HepG2 (cell line): Measurements from ENCODE around the gene FGGY. TPM values are rescaled to one million over a fixed set of nuclear protein-coding genes. Genes with fewer than 3 reads are reported as not detected.

Experiments used
- ATAC-seq: fragments of 200-7000 bp; cut with Tn5 transposase; 3 replicates; pipeline ENCODE4 v1.9.1; 2020; ENCODE audit warnings: mild to moderate bottlenecking, moderate library complexity
- BruUV-seq: library from RNA; stranded (reverse); fragments of 400-500 nt; replicated peaks from 2 replicates; lab custom pipeline; 2021; lab: Mats Ljungman, UMichigan
- CTCF ChIA-PET: fragments of 300-600 bp; formaldehyde crosslinking; extraction: SDS; loops from one replicate; lab custom pipeline; 2021; ENCODE audit warnings: low total read pairs, inconsistent platforms, low intra/inter-chr PET ratio; lab: Yijun Ruan, JAX
- POLR2A ChIA-PET: fragments of 350-600 bp; sonication (Branson Sonifier 250); formaldehyde crosslinking; loops from one replicate; lab custom pipeline; 2020; ENCODE audit warnings: antibody characterized with exemption, inconsistent platforms; lab: Yijun Ruan, JAX
- DNase-seq: peaks from one replicate; pipeline ENCODE4 v3.0.0-alpha.2; 2015; ENCODE audit warnings: low spot score
- FAIRE-seq: peaks from 3 replicates; lab custom pipeline; 2011; peaks lifted over from hg19 to GRCh38; lab: Jason Lieb, UNC
- H2AFZ ChIP-seq: one replicate; pipeline ENCODE4 v1.6.1; 2011; ENCODE audit warnings: low read length, inconsistent platforms
- H3K27ac ChIP-seq: fragments of 300-600 bp; 3 replicates; pipeline ENCODE4 v1.8.0; 2011; ENCODE audit warnings: mixed run types, mild to moderate bottlenecking, mixed read lengths, low read length, inconsistent platforms; ENCODE audit not compliant: insufficient read depth; ENCODE audit errors: extremely low read length
- H3K27me3 ChIP-seq, 2 experiments: fragments of 200-600 bp in 1 of 2; 2 replicates in 1 of 2; 3 replicates in 1 of 2; pipeline versions ENCODE4 v1.6.0 to v1.8.0; 2011; ENCODE audit warnings: low read length in 2 of 2, mild to moderate bottlenecking in 2 of 2, moderate library complexity in 2 of 2, inconsistent platforms in 1 of 2; ENCODE audit not compliant: insufficient read depth in 2 of 2, control insufficient read depth in 1 of 2
- H3K36me3 ChIP-seq, 2 experiments: fragments of 200-600 bp in 1 of 2; replicated peaks in 1 of 2; 2 replicates in 1 of 2; 3 replicates in 1 of 2; pipeline versions ENCODE4 v1.5.1 to v1.8.0; 2011; ENCODE audit warnings: low read length in 2 of 2, inconsistent platforms in 1 of 2; ENCODE audit not compliant: insufficient read depth in 2 of 2, control insufficient read depth in 1 of 2
- H3K4me1 ChIP-seq: 2 replicates; pipeline ENCODE4 v1.5.1; 2012; ENCODE audit warnings: low read length, inconsistent platforms; ENCODE audit not compliant: insufficient read depth
- H3K4me2 ChIP-seq: 2 replicates; pipeline ENCODE4 v1.6.0; 2011; ENCODE audit warnings: low read depth, low read length, inconsistent platforms
- H3K4me3 ChIP-seq, 3 experiments: fragments of 200-600 bp in 1 of 3; sonication (generic), shearing (Covaris generic) in 1 of 3; replicated peaks in 1 of 3; 2 replicates each; pipeline ENCODE4 v1.5.1; 2011 to 2016; ENCODE audit warnings: low read length in 3 of 3, inconsistent platforms in 2 of 3, low read depth in 2 of 3, mild to moderate bottlenecking in 2 of 3, control low read depth in 1 of 3, mixed read lengths in 1 of 3; ENCODE audit not compliant: insufficient read depth in 1 of 3
- H3K79me2 ChIP-seq: one replicate; pipeline ENCODE4 v1.6.1; 2011; ENCODE audit warnings: low read length, inconsistent platforms; ENCODE audit not compliant: insufficient read depth
- H3K9ac ChIP-seq: 2 replicates; pipeline ENCODE4 v1.6.0; 2011; ENCODE audit warnings: mild to moderate bottlenecking, low read depth, low read length, inconsistent platforms; ENCODE audit not compliant: insufficient read depth
- H3K9me3 ChIP-seq: 2 replicates; pipeline ENCODE4 v1.5.1; 2012; ENCODE audit warnings: mild to moderate bottlenecking, low read length
- H4K20me1 ChIP-seq: 2 replicates; pipeline ENCODE4 v1.6.0; 2011; ENCODE audit warnings: inconsistent platforms, mild to moderate bottlenecking, low read length, moderate library complexity; ENCODE audit not compliant: insufficient read depth
- CAMTA2 ChIP-seq: sonication (generic); formaldehyde crosslinking; IDR thresholded peaks from 2 replicates; pipeline ENCODE4 v1.4.0; 2020; ENCODE audit warnings: mild to moderate bottlenecking, missing genetic modification reagents, borderline replicate concordance
- IRF2 ChIP-seq: IDR thresholded peaks from 2 replicates; pipeline ENCODE4 v1.6.1; 2018; ENCODE audit warnings: missing genetic modification reagents, missing compliant biosample characterization
- MATR3 ChIP-seq: sonication (generic); formaldehyde crosslinking; IDR thresholded peaks from 2 replicates; pipeline ENCODE4 v1.4.0; 2020; ENCODE audit warnings: missing genetic modification reagents
- SNAPC4 ChIP-seq: sonication (generic); formaldehyde crosslinking; IDR thresholded peaks from 2 replicates; pipeline ENCODE4 v1.4.0; 2020; ENCODE audit warnings: mild to moderate bottlenecking, missing genetic modification reagents
- ZBTB42 ChIP-seq: sonication (generic); formaldehyde crosslinking; IDR thresholded peaks from 2 replicates; pipeline ENCODE4 v1.5.0; 2020; ENCODE audit warnings: mild to moderate bottlenecking, missing genetic modification reagents
- ZBTB7A ChIP-seq: sonication (generic); formaldehyde crosslinking; IDR thresholded peaks from 2 replicates; pipeline ENCODE4 v1.8.0; 2022; ENCODE audit warnings: mild to moderate bottlenecking, missing genetic modification reagents
- WGBS: methylation state at CpG from one replicate; pipeline ENCODE4 v1.1.6; 2017; ENCODE audit warnings: low lambda C conversion rate; 5-methylcytosine and 5-hydroxymethylcytosine counted together
- in situ Hi-C: cut with HindIII; loops from 2 replicates; pipeline ENCODE4 v1.10.0; 2017; ENCODE audit warnings: low pct_unique_long_range_greater_than_20kb; ENCODE audit not compliant: extremely low pct_ligation_motif_present
- intact Hi-C: fragments of 100-400 bp; cut with micrococcal nuclease; formaldehyde crosslinking; loops from one replicate; pipeline ENCODE4 v1.10.0; 2022; ENCODE audit not compliant: unreplicated experiment
- polyA plus RNA-seq, 8 experiments: library from polyadenylated mRNA; depleted of rRNA in 3 of 8; stranded (reverse) in 7 of 8; unstranded in 1 of 8; fragments of >200 nt; fragmentation: Illumina TruSeq in 4 of 8; extraction: Trizol in 4 of 8; gene quantifications; 2 replicates each; pipeline versions ENCODE4 v1.2.1 to v1.2.3, GENCODE V29; 2011 to 2016; ENCODE audit warnings: low read depth in 4 of 8, missing spikeins in 1 of 8, mixed read lengths in 1 of 8; ENCODE audit not compliant: insufficient read depth in 1 of 8
- total RNA-seq, 5 experiments: library from RNA; depleted of rRNA; stranded (reverse); fragments of >200 nt; fragmentation: Illumina TruSeq; extraction: Trizol; gene quantifications; 2 replicates each; pipeline ENCODE4 v1.2.3, GENCODE V29; 2016; ENCODE audit warnings: low read depth in 1 of 5

The FGGY gene
- total and polyA plus RNA-seq, 2 of the 13 experiments (the other 11 are each of a cell fraction or from before 2014, with no cell fraction given): 15.7 to 27.5 TPM

- TF ChIP-seq SNAPC4: no peak
- TF ChIP-seq ZBTB42: no peak
Observed at GRCh38 chr1:59564192-59564891, 267.4 kb downstream of the FGGY start (continued).

GRCh38 chr1:59565611-59566410 lies 268.9 kb downstream of the FGGY start:
- DNase-seq: no peak
- Histone ChIP-seq H3K79me2 (no peaks in the 10 kb centered on the region), H3K9me3 (no peaks in the 10 kb centered on the region), H3K4me3 (no peak overlapping the region), H2AFZ (no peak overlapping the region), H3K9ac (no peak overlapping the region), H3K27me3 (no peaks in the 10 kb centered on the region), H3K27ac (no peak overlapping the region), H3K4me1 (peaks cover 25% of the 10 kb centered on the region), H3K36me3 (no peaks in the 10 kb centered on the region), H3K4me2 (no peak overlapping the region), H4K20me1 (no peaks in the 10 kb centered on the region)
- no peak for ATAC-seq
- FAIRE-seq: no peak
- CTCF ChIA-PET: no interaction called here
- POLR2A ChIA-PET: no interaction called here
- intact Hi-C loops (no loop called here), in situ Hi-C loops (no loop called here)
- 98% methylated on average over 5 of the region's 5 CpGs for whole genome bisulfite sequencing
- BruUV-seq: no TSS peak
- no peak for TF ChIP-seq IRF2 (CRISPR knock-in tag)
- TF ChIP-seq ZBTB7A (CRISPR knock-in tag): no peak
- no peak for TF ChIP-seq MATR3 (CRISPR knock-in tag)
- no peak for TF ChIP-seq CAMTA2
